CD14-positive monocyte (primary cell): ENCODE data around the gene EML1. TPM values are rescaled to one million over a fixed set of nuclear protein-coding genes. Genes with fewer than 3 reads are reported as not detected.

Source experiments
- DNase-seq, 3 donors: peaks; one replicate each; pipeline ENCODE4 v3.0.0-alpha.2; 2011 to 2022
- H2AFZ ChIP-seq: 2 replicates; pipeline ENCODE4 v1.6.0; 2012; ENCODE audit warnings: mild to moderate bottlenecking, low read depth, low read length, inconsistent platforms; ENCODE audit not compliant: insufficient read depth, poor library complexity, severe bottlenecking
- H3K27ac ChIP-seq, 2 donors: 1 replicate in 1 of 2; 2 replicates in 1 of 2; pipeline ENCODE4 v1.5.1; 2012 to 2013; ENCODE audit warnings: low read length in 2 of 2, control low read depth in 1 of 2, inconsistent platforms in 1 of 2, low read depth in 1 of 2, mild to moderate bottlenecking in 1 of 2
- H3K27me3 ChIP-seq, 2 donors: one replicate each; pipeline versions ENCODE4 v1.6.0 to v1.6.1; 2011 to 2013; ENCODE audit warnings: low read length in 2 of 2; ENCODE audit not compliant: control insufficient read depth in 2 of 2, insufficient read depth in 2 of 2
- H3K36me3 ChIP-seq, 2 donors: replicated peaks in 1 of 2; 1 replicate in 1 of 2; 2 replicates in 1 of 2; pipeline versions ENCODE4 v1.5.1 to v1.6.1; 2012 to 2013; ENCODE audit warnings: low read length in 2 of 2, control low read depth in 1 of 2, inconsistent platforms in 1 of 2, mild to moderate bottlenecking in 1 of 2; ENCODE audit not compliant: insufficient read depth in 2 of 2, control insufficient read depth in 1 of 2
- H3K4me1 ChIP-seq, 2 donors: 1 replicate in 1 of 2; 2 replicates in 1 of 2; pipeline versions ENCODE4 v1.5.1 to v1.6.1; 2012 to 2013; ENCODE audit warnings: low read length in 2 of 2, control low read depth in 1 of 2, inconsistent platforms in 1 of 2, mild to moderate bottlenecking in 1 of 2, moderate library complexity in 1 of 2; ENCODE audit not compliant: insufficient read depth in 2 of 2, control insufficient read depth in 1 of 2
- H3K4me2 ChIP-seq: replicated peaks from 2 replicates; pipeline ENCODE3; 2012; ENCODE audit warnings: low read length, moderate library complexity, mild to moderate bottlenecking; ENCODE audit not compliant: poor library complexity, severe bottlenecking; ENCODE audit errors: extremely low read depth
- H3K4me3 ChIP-seq, 3 experiments: fragments of 200-600 bp in 1 of 3; sonication (generic) in 1 of 3; replicated peaks in 1 of 3; 1 replicate in 2 of 3; 2 replicates in 1 of 3; pipeline ENCODE4 v1.5.1; 2011 to 2013; ENCODE audit warnings: low read length in 3 of 3, mild to moderate bottlenecking in 3 of 3, control low read depth in 2 of 3, low read depth in 2 of 3, inconsistent platforms in 1 of 3, moderate library complexity in 1 of 3
- H3K79me2 ChIP-seq: 2 replicates; pipeline ENCODE4 v1.6.0; 2012; ENCODE audit warnings: mild to moderate bottlenecking, control low read depth, inconsistent platforms, low read length, moderate library complexity; ENCODE audit not compliant: insufficient read depth
- H3K9ac ChIP-seq: 2 replicates; pipeline ENCODE4 v1.6.0; 2017; ENCODE audit warnings: low read length, mild to moderate bottlenecking; ENCODE audit not compliant: insufficient read depth, poor library complexity, severe bottlenecking
- H3K9me3 ChIP-seq, 2 donors: replicated peaks in 1 of 2; 1 replicate in 1 of 2; 2 replicates in 1 of 2; pipeline versions ENCODE4 v1.5.1 to v1.6.1; 2012 to 2013; ENCODE audit warnings: low read length in 2 of 2, control low read depth in 1 of 2; ENCODE audit not compliant: control insufficient read depth in 1 of 2, insufficient read depth in 1 of 2
- H4K20me1 ChIP-seq: 2 replicates; pipeline ENCODE4 v1.6.0; 2012; ENCODE audit warnings: mild to moderate bottlenecking, low read length, control low read depth, moderate library complexity; ENCODE audit not compliant: insufficient read depth
- H3K27ac Mint-ChIP-seq, 7 donors: one replicate each; pipeline ENCODE4 v1.8.0; 2020; ENCODE audit warnings: mild to moderate bottlenecking in 7 of 7, mixed read lengths in 7 of 7, moderate library complexity in 6 of 7, inconsistent platforms in 2 of 7
- H3K27me3 Mint-ChIP-seq, 3 donors: one replicate each; pipeline ENCODE4 v1.8.0; 2021 to 2022; ENCODE audit warnings: low read depth in 3 of 3, mild to moderate bottlenecking in 3 of 3, mixed read lengths in 3 of 3, moderate library complexity in 3 of 3, inconsistent platforms in 1 of 3
- H3K36me3 Mint-ChIP-seq, 2 donors: one replicate each; pipeline ENCODE4 v1.8.0; 2020; ENCODE audit warnings: mixed read lengths in 2 of 2, inconsistent platforms in 1 of 2, mild to moderate bottlenecking in 1 of 2
- H3K4me1 Mint-ChIP-seq: one replicate; pipeline ENCODE4 v1.8.0; 2020; ENCODE audit warnings: mild to moderate bottlenecking, mixed read lengths
- H3K4me3 Mint-ChIP-seq, 2 donors: one replicate each; pipeline ENCODE4 v1.8.0; 2020; ENCODE audit warnings: mild to moderate bottlenecking in 2 of 2, mixed read lengths in 2 of 2, moderate library complexity in 1 of 2
- H3K9me3 Mint-ChIP-seq, 7 donors: one replicate each; pipeline ENCODE4 v1.8.0; 2020 to 2022; ENCODE audit warnings: mixed read lengths in 7 of 7, mild to moderate bottlenecking in 6 of 7, moderate library complexity in 6 of 7, inconsistent platforms in 2 of 7
- CTCF ChIP-seq: fragments of 200-600 bp; IDR thresholded peaks from one replicate; pipeline ENCODE4 v1.8.0; 2022; ENCODE audit warnings: antibody characterized with exemption, mild to moderate bottlenecking
- WGBS: methylation state at CpG from one replicate; pipeline ENCODE4 v1.1.5; 2013; ENCODE audit warnings: missing lambda C conversion rate; ENCODE audit not compliant: insufficient coverage; 5-methylcytosine and 5-hydroxymethylcytosine counted together
- intact Hi-C, 2 donors: fragments of 100-400 bp; cut with micrococcal nuclease; formaldehyde crosslinking; loops; one replicate each; pipeline versions ENCODE4 v1.15.0 to v1.15.1; 2023
- polyA plus RNA-seq, 3 donors: library from polyadenylated mRNA; depleted of rRNA in 1 of 3; unstranded in 2 of 3; stranded (reverse) in 1 of 3; fragments of 300-500 nt in 2 of 3; fragments of >200 nt in 1 of 3; fragmentation: Illumina TruSeq in 2 of 3; gene quantifications; 1 replicate in 2 of 3; 2 replicates in 1 of 3; pipeline ENCODE4 v1.2.3, GENCODE V29; 2012 to 2021

The EML1 gene
- polyA plus RNA-seq, 3 donors = not detected

DNA sequence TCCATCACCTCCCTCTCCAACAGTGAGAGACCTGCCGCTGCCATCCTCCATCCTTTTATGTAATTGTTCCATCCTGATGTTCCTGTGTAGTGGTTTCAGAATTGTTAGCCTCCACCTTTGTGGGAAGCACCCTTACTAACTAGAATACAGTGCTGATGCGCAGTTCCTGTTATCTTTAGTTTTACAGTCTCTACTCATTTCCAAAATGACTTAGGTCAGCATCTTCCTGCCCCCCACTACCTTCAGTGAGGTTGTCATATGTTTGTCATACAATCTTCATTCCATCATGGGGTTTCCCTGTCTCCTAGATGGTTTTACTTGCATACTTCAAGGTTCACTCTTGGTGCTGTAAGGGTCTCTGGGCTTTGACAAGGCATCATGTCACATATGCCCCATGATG, 69.8 kb downstream of the EML1 start:
- H3K27ac ChIP-seq = no peak overlapping the region
- Mint-ChIP-seq H3K27me3 (peaks cover 14 to 17% (median 16%) of the 10 kb centered on the region in 3 donors), H3K27ac (no peak overlapping the region), H3K4me3 (no peak overlapping the region), H3K36me3 (no peaks in the 10 kb centered on the region), H3K4me1 (no peaks in the 10 kb centered on the region), H3K9me3 (peaks cover 0 to 2% (median 0%) of the 10 kb centered on the region in 7 donors)
- no peaks in the 10 kb centered on the region for H4K20me1 ChIP-seq
- H3K4me3 ChIP-seq = no peak overlapping the region
- H3K9ac ChIP-seq = no peak overlapping the region
- H3K27me3 ChIP-seq = peaks cover 0 to 2% of the 10 kb centered on the region in 2 donors
- H3K79me2 ChIP-seq = no peaks in the 10 kb centered on the region
- no peaks in the 10 kb centered on the region for H3K9me3 ChIP-seq
- no peaks in the 10 kb centered on the region for H3K4me1 ChIP-seq
- H2AFZ ChIP-seq = no peak overlapping the region
- DNase-seq = no peak
- TF ChIP-seq CTCF = no peak
- intact Hi-C loops = no loop called here
- H3K4me2 ChIP-seq = no peak overlapping the region
- H3K36me3 ChIP-seq = no peaks in the 10 kb centered on the region
- WGBS = 100% methylated on average over 1 of the region's 2 CpGs

DNA sequence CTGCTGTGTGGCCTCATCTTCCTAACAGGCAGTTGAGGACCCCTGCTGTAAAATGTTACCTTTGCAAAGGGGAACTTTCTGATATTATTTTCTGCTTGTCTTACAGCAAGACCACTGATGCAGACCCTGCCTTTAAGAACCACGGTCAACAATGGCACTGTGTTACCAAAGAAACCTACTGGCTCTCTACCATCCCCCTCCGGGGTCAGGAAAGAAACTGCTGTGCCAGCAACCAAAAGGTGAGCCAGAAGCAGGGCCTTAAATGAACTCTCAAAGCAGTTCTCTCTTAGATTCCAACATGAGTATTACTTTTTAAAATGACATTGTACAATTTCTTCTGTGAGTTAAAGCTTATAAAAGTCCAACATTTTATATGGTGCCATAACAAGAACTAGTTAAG, 72.2 kb downstream of the EML1 start:
- no peaks in the 10 kb centered on the region for H3K36me3 Mint-ChIP-seq
- Histone ChIP-seq H3K9me3 (no peaks in the 10 kb centered on the region), H3K4me3 (no peak overlapping the region), H3K27ac (no peak overlapping the region), H3K4me1 (no peaks in the 10 kb centered on the region), H3K36me3 (no peaks in the 10 kb centered on the region), H3K27me3 (peaks cover 0 to 2% of the 10 kb centered on the region in 2 donors), H3K9ac (no peak overlapping the region), H2AFZ (no peak overlapping the region), H4K20me1 (no peaks in the 10 kb centered on the region), H3K79me2 (no peaks in the 10 kb centered on the region), H3K4me2 (no peak overlapping the region)
- intact Hi-C loops = no loop called here
- TF ChIP-seq CTCF = no peak
- no peak overlapping the region for H3K27ac Mint-ChIP-seq
- H3K4me1 Mint-ChIP-seq = no peaks in the 10 kb centered on the region
- DNase-seq = no peak
- peaks cover 17 to 29% (median 19%) of the 10 kb centered on the region in 3 donors for H3K27me3 Mint-ChIP-seq
- H3K9me3 Mint-ChIP-seq = peaks cover 0 to 2% (median 0%) of the 10 kb centered on the region in 7 donors
- WGBS = 95% methylated on average over 2 of the region's 2 CpGs
- no peak overlapping the region for H3K4me3 Mint-ChIP-seq
